ENCODE measurements around the gene LRRC2. TPM values are rescaled to one million over a fixed set of nuclear protein-coding genes. Genes with fewer than 3 reads are reported as not detected.
"Not testable (repeated sequence)": the region's sequence is repeated elsewhere in the genome, so short reads cannot be mapped to it uniquely, and the experiment has no call there.

Gene LRRC2
- total and polyA plus RNA-seq, 8 donors: 1.0 to 4.6 (median 1.8) TPM; not detected in 1

- TF ChIP-seq POLR2A (IDR thresholded peaks at IDR 0.05): no peak
- no peak for TF ChIP-seq POLR2AphosphoS5 (IDR thresholded peaks at IDR 0.05)
- no peaks in the 10 kb centered on the region for H3K9me3 ChIP-seq
- H3K36me3 ChIP-seq: no peaks in the 10 kb centered on the region
- intact Hi-C loops (cut with DNase I; ENCODE audit: low total_unique reads): no loop called here
- no peak overlapping the region for H3K27ac ChIP-seq
- H3K4me1 ChIP-seq: no peaks in the 10 kb centered on the region
- H3K4me3 ChIP-seq: no peak overlapping the region
- DNase-seq: no peak
- WGBS, 5 donors: 60 to 85% (median 65%) methylated on average over 7 to 8 of the region's 8 CpGs
- no peaks in the 10 kb centered on the region for H3K27me3 ChIP-seq
Observed at GRCh38 chr3:46595819-46596314, 29.8 kb upstream of the LRRC2 start.

- no peaks in the 10 kb centered on the region for H3K9me3 ChIP-seq
- no peak overlapping the region for H3K4me3 ChIP-seq
- 88 to 91% (median 91%) methylated on average over 4 of the region's 4 CpGs for WGBS, 5 donors
- intact Hi-C loops (cut with DNase I; ENCODE audit: low total_unique reads): no loop called here
- H3K27ac ChIP-seq: no peak overlapping the region
- H3K36me3 ChIP-seq: no peaks in the 10 kb centered on the region
- no peak for TF ChIP-seq EP300 (IDR thresholded peaks at IDR 0.05)
- TF ChIP-seq POLR2A (IDR thresholded peaks at IDR 0.05): no peak
- TF ChIP-seq CTCF (IDR thresholded peaks at IDR 0.05): no peak
- no peak for TF ChIP-seq POLR2AphosphoS5 (IDR thresholded peaks at IDR 0.05)
- DNase-seq: no peak
- no peaks in the 10 kb centered on the region for H3K4me1 ChIP-seq
- H3K27me3 ChIP-seq: no peaks in the 10 kb centered on the region
Observed at GRCh38 chr3:46594723-46595122, 28.6 kb upstream of the LRRC2 start.

GRCh38 chr3:46593979-46594378 is 27.9 kb upstream of the LRRC2 start:
- no peak for DNase-seq
- H3K4me1 ChIP-seq: no peaks in the 10 kb centered on the region
- no peaks in the 10 kb centered on the region for H3K36me3 ChIP-seq
- no peaks in the 10 kb centered on the region for H3K9me3 ChIP-seq
- TF ChIP-seq CTCF (IDR thresholded peaks at IDR 0.05): no peak
- no peak for TF ChIP-seq POLR2A (IDR thresholded peaks at IDR 0.05)
- TF ChIP-seq POLR2AphosphoS5 (IDR thresholded peaks at IDR 0.05): no peak
- no peak for TF ChIP-seq EP300 (IDR thresholded peaks at IDR 0.05)
- no peaks in the 10 kb centered on the region for H3K27me3 ChIP-seq
- no peak overlapping the region for H3K4me3 ChIP-seq
- intact Hi-C loops (cut with DNase I; ENCODE audit: low total_unique reads): no loop called here
- no peak overlapping the region for H3K27ac ChIP-seq

GRCh38 chr3:46593274-46593862 is 27.3 kb upstream of the LRRC2 start:
- H3K36me3 ChIP-seq: no peaks in the 10 kb centered on the region
- no peak overlapping the region for H3K4me3 ChIP-seq
- H3K9me3 ChIP-seq: no peaks in the 10 kb centered on the region
- H3K27me3 ChIP-seq: no peaks in the 10 kb centered on the region
- 82 to 88% (median 86%) methylated on average over 14 of the region's 14 CpGs for WGBS, 5 donors
- no peak for DNase-seq
- TF ChIP-seq EP300 (IDR thresholded peaks at IDR 0.05) (no peak), POLR2A (IDR thresholded peaks at IDR 0.05) (no peak), POLR2AphosphoS5 (IDR thresholded peaks at IDR 0.05) (no peak), CTCF (IDR thresholded peaks at IDR 0.05) (no peak)
- intact Hi-C loops (cut with DNase I; ENCODE audit: low total_unique reads): no loop called here
- no peaks in the 10 kb centered on the region for H3K4me1 ChIP-seq
- H3K27ac ChIP-seq: no peak overlapping the region

- H3K27ac ChIP-seq; H3K36me3 ChIP-seq; H3K27me3 ChIP-seq; DNase-seq; H3K4me3 ChIP-seq; intact Hi-C loops (cut with DNase I; ENCODE audit: low total_unique reads); H3K9me3 ChIP-seq: not testable (repeated sequence)
- peaks cover 0 to 12% (median 4%) of the 10 kb centered on the region in 4 donors for H3K4me1 ChIP-seq
- 56 to 75% (median 71%) methylated on average over 3 of the region's 3 CpGs for WGBS, 5 donors
Observed at GRCh38 chr3:46587268-46587667, 21.2 kb upstream of the LRRC2 start.
